ENCODE data around the gene APOBEC4.

DNA sequence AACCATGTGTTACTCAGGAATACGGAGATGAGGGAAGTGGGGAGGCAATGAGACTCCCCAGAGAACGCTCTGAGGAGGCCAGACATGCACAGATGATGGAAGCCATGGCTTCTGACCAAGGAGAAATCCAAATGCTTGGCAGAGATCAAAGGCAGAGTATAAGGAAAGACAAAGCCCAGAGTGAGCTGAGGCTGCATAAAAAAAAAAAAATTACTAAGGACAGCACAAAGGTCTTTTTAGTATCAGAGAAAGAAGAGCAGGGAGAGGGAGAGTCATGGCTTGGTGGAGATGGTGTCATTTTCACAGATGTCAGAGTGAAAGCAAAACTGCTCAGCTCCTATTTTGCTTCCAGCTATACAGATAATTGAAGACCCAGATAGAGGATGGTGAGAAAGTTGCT is 54.7 kb downstream of the APOBEC4 start:
- TF ChIP-seq, protein P1, sequence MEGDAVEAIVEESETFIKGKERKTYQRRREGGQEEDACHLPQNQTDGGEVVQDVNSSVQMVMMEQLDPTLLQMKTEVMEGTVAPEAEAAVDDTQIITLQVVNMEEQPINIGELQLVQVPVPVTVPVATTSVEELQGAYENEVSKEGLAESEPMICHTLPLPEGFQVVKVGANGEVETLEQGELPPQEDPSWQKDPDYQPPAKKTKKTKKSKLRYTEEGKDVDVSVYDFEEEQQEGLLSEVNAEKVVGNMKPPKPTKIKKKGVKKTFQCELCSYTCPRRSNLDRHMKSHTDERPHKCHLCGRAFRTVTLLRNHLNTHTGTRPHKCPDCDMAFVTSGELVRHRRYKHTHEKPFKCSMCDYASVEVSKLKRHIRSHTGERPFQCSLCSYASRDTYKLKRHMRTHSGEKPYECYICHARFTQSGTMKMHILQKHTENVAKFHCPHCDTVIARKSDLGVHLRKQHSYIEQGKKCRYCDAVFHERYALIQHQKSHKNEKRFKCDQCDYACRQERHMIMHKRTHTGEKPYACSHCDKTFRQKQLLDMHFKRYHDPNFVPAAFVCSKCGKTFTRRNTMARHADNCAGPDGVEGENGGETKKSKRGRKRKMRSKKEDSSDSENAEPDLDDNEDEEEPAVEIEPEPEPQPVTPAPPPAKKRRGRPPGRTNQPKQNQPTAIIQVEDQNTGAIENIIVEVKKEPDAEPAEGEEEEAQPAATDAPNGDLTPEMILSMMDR (IDR thresholded peaks at IDR 0.05) = no peak
- TF ChIP-seq ZFX (IDR thresholded peaks at IDR 0.05; ENCODE audit: borderline replicate concordance) = no peak
